DOHH2 (cell line): Measurements from ENCODE around the gene KNL1.
"Not testable (repeated sequence)": the region's sequence is repeated elsewhere in the genome, so short reads cannot be mapped to it uniquely, and the experiment has no call there.

Experiments used
- CTCF ChIP-seq: fragments of 200-600 bp; sonication (generic); IDR thresholded peaks from one replicate; pipeline ENCODE4 v1.5.1; 2014; ENCODE audit warnings: antibody characterized with exemption, mild to moderate bottlenecking, low read depth, low read length; ENCODE audit not compliant: poor library complexity, severe bottlenecking
- EZH2phosphoT487 ChIP-seq: fragments of 200-600 bp; sonication (generic); IDR thresholded peaks from 2 replicates; pipeline ENCODE4 v1.6.1; 2017; ENCODE audit warnings: borderline replicate concordance, mild to moderate bottlenecking, antibody characterized with exemption, low read length, moderate library complexity, mixed read lengths

- TF ChIP-seq CTCF, EZH2phosphoT487: not testable (repeated sequence)
These were observed 82.9 kb downstream of the KNL1 start for GRCh38 chr15:40676906-40677305.
